ENCODE results near the gene TSPEAR. TPM values are rescaled to one million over a fixed set of nuclear protein-coding genes. Genes with fewer than 3 reads are reported as not detected.

TSPEAR gene
- total RNA-seq, 2 experiments from 2014 or later = not detected

GRCh38 chr21:44510508-44511218 is 200.7 kb downstream of the TSPEAR start:
- Histone ChIP-seq H3K4me1 (ENCODE audit: insufficient read depth, low read length) (peaks cover 12% of the 10 kb centered on the region), H3K36me3 (ENCODE audit: insufficient read depth, low read length) (no peaks in the 10 kb centered on the region), H3K4me3 (ENCODE audit: low read length) (peak overlapping the region; percentile 41), H3K27me3 (ENCODE audit: control insufficient read depth in 1 of 2, insufficient read depth in 2 of 2, low read length in 2 of 2) (no peaks in the 10 kb centered on the region), H3K27ac (ENCODE audit: low read depth in 1 of 2, low read length in 2 of 2) (no peak overlapping the region), H3K9me3 (ENCODE audit: control insufficient read depth in 1 of 2, insufficient read depth in 1 of 2, low read length in 2 of 2) (no peaks in the 10 kb centered on the region)
- TF ChIP-seq CTCF (IDR thresholded peaks at IDR 0.05) = peak; percentile 96
- no peaks in the 10 kb centered on the region for H3K36me3 Mint-ChIP-seq (ENCODE audit: low read depth)
- no peak overlapping the region for H3K27ac Mint-ChIP-seq
- H3K4me3 Mint-ChIP-seq = peak overlapping the region; percentile 42
- DNase-seq (peak; percentile 68 to 91 (median 82)), ATAC-seq (ENCODE audit: poor library complexity) (peak; percentile 96)
- intact Hi-C loops (cut with DNase I, micrococcal nuclease) = loop anchor here (1.0 to 5.0 kb wide), 5 partner anchors 232 to 427 kb away; no protein-coding TSS in a partner anchor
- no peaks in the 10 kb centered on the region for H3K4me1 Mint-ChIP-seq (ENCODE audit: low read depth)
- no peaks in the 10 kb centered on the region for H3K27me3 Mint-ChIP-seq
- ChIA-PET CTCF (interaction anchor here (0.6 to 3.3 kb wide), 7 partner anchors 220 to 364 kb away, joined by 3 to 41 read pairs (median 4); no protein-coding TSS in a partner anchor), POLR2A (interaction anchor here (0.6 to 1.9 kb wide), 6 partner anchors 108 to 417 kb away, joined by 3 to 14 read pairs (median 5); partner anchors contain the start of gene KRTAP12-3)
- H3K9me3 Mint-ChIP-seq = no peaks in the 10 kb centered on the region

GRCh38 chr21:44510109-44510507 is 201.3 kb downstream of the TSPEAR start:
- Histone ChIP-seq H3K27me3 (ENCODE audit: control insufficient read depth in 1 of 2, insufficient read depth in 2 of 2, low read length in 2 of 2) (no peaks in the 10 kb centered on the region), H3K4me3 (ENCODE audit: low read length) (peak overlapping the region; percentile 41), H3K9me3 (ENCODE audit: control insufficient read depth in 1 of 2, insufficient read depth in 1 of 2, low read length in 2 of 2) (no peaks in the 10 kb centered on the region), H3K36me3 (ENCODE audit: insufficient read depth, low read length) (no peaks in the 10 kb centered on the region), H3K27ac (ENCODE audit: low read depth in 1 of 2, low read length in 2 of 2) (no peak overlapping the region), H3K4me1 (ENCODE audit: insufficient read depth, low read length) (peaks cover 12% of the 10 kb centered on the region)
- H3K4me1 Mint-ChIP-seq (ENCODE audit: low read depth) = no peaks in the 10 kb centered on the region
- no peak for TF ChIP-seq CTCF (IDR thresholded peaks at IDR 0.05)
- no peaks in the 10 kb centered on the region for H3K9me3 Mint-ChIP-seq
- ChIA-PET POLR2A (interaction anchor here (0.6 to 1.9 kb wide), 6 partner anchors 109 to 417 kb away, joined by 3 to 14 read pairs (median 5); partner anchors contain the start of gene KRTAP12-3), CTCF (interaction anchor here (1.0 to 3.3 kb wide), 4 partner anchors 220 to 365 kb away, joined by 4 to 41 read pairs (median 16); no protein-coding TSS in a partner anchor)
- intact Hi-C loops (cut with DNase I, micrococcal nuclease) = loop anchor here (1.0 to 5.0 kb wide), 5 partner anchors 232 to 427 kb away; no protein-coding TSS in a partner anchor
- H3K36me3 Mint-ChIP-seq (ENCODE audit: low read depth) = no peaks in the 10 kb centered on the region
- no peaks in the 10 kb centered on the region for H3K27me3 Mint-ChIP-seq
- DNase-seq = no peak
- no peak overlapping the region for H3K4me3 Mint-ChIP-seq
- H3K27ac Mint-ChIP-seq = no peak overlapping the region
- peak; percentile 18 for ATAC-seq (ENCODE audit: poor library complexity)

DNA sequence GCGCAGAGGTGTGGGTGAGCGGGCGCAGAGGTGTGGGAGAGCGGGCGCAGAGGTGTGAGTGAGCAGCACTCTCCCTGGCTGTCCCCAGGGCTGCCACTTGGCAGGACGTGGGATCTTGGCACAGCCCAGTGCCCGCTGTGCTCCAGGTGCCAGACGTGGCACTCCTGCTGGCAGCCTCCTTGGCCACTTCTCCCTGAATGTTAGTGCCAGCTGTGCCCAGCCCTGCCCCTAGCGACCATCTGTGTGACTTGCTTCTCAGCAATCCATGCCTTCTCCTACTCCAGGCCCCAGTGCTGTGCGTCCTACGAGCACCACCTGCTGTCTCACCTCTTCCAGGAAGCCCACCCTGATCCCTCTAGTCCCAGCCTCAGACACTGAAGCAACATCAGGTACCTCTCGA is 201.8 kb downstream of the TSPEAR start:
- Mint-ChIP-seq H3K4me3 (no peak overlapping the region), H3K9me3 (no peaks in the 10 kb centered on the region), H3K27ac (no peak overlapping the region), H3K4me1 (ENCODE audit: low read depth) (no peaks in the 10 kb centered on the region), H3K36me3 (ENCODE audit: low read depth) (no peaks in the 10 kb centered on the region), H3K27me3 (no peaks in the 10 kb centered on the region)
- CTCF ChIA-PET = interaction anchor here (1.0 to 3.3 kb wide), 3 partner anchors 221 to 284 kb away, joined by 4 to 41 read pairs (median 24); no protein-coding TSS in a partner anchor
- no peaks in the 10 kb centered on the region for H3K9me3 ChIP-seq (ENCODE audit: control insufficient read depth in 1 of 2, insufficient read depth in 1 of 2, low read length in 2 of 2)
- POLR2A ChIA-PET = interaction anchor here (1.4 to 1.9 kb wide), 2 partner anchors 233 to 284 kb away, joined by 5 to 14 read pairs; no protein-coding TSS in a partner anchor
- ATAC-seq (ENCODE audit: poor library complexity) (no peak), DNase-seq (no peak)
- H3K4me1 ChIP-seq (ENCODE audit: insufficient read depth, low read length) = peaks cover 12% of the 10 kb centered on the region
- no peaks in the 10 kb centered on the region for H3K27me3 ChIP-seq (ENCODE audit: control insufficient read depth in 1 of 2, insufficient read depth in 2 of 2, low read length in 2 of 2)
- no peak overlapping the region for H3K27ac ChIP-seq (ENCODE audit: low read depth in 1 of 2, low read length in 2 of 2)
- H3K36me3 ChIP-seq (ENCODE audit: insufficient read depth, low read length) = no peaks in the 10 kb centered on the region
- intact Hi-C loops (cut with DNase I, micrococcal nuclease) = loop anchor here in 1 of 2 experiments (10.0 kb wide), 1 partner anchor 615 kb away; no protein-coding TSS in a partner anchor
- no peak overlapping the region for H3K4me3 ChIP-seq (ENCODE audit: low read length)
- TF ChIP-seq CTCF (IDR thresholded peaks at IDR 0.05) = no peak
